NOMO-1 treated with dmso at 0.1 percent for 144 hours (cell line): ENCODE measurements around the gene LRRC73.
"Not testable (repeated sequence)": the region's sequence is repeated elsewhere in the genome, so short reads cannot be mapped to it uniquely, and the experiment has no call there.

Experiments
- DNase-seq: peaks from one replicate; lab custom pipeline; 2025; ENCODE audit not compliant: unreplicated experiment; lab: John Stamatoyannopoulos, UW

Gene LRRC73

GRCh38 chr6:43467265-43467664 lies 42.9 kb downstream of the LRRC73 start:
- DNase-seq, result not testable (repeated sequence)

- DNase-seq, result no peak
Observed at GRCh38 chr6:43465948-43466347, 44.2 kb downstream of the LRRC73 start.

- DNase-seq, result no peak
Observed at GRCh38 chr6:43464337-43464736, 45.8 kb downstream of the LRRC73 start.

- no peak for DNase-seq
Observed at GRCh38 chr6:43461936-43462335, 48.2 kb downstream of the LRRC73 start.

- no peak for DNase-seq
Observed at GRCh38 chr6:43460032-43460431, 50.1 kb downstream of the LRRC73 start.

- DNase-seq, result no peak
Observed at GRCh38 chr6:43459535-43459934, 50.6 kb downstream of the LRRC73 start.

GRCh38 chr6:43458154-43458553 lies 52.0 kb downstream of the LRRC73 start:
- DNase-seq, result not testable (repeated sequence)

- DNase-seq, result no peak
Observed at GRCh38 chr6:43457643-43458042, 52.5 kb downstream of the LRRC73 start.
